A673 (cell line): ENCODE measurements around the gene SPATA21.
"Not testable (repeated sequence)": the region's sequence is repeated elsewhere in the genome, so short reads cannot be mapped to it uniquely, and the experiment has no call there.

Experiments
- CTCF ChIP-seq: fragments of 300-800, 200-600 bp; sonication (generic); conservative IDR thresholded peaks from 2 replicates; pipeline ENCODE4 v1.5.1; 2017; ENCODE audit warnings: low read depth, mild to moderate bottlenecking, antibody characterized with exemption, low read length, moderate library complexity, mixed read lengths
- EZH2 ChIP-seq: fragments of 200-600 bp; sonication (generic); IDR thresholded peaks from 2 replicates; pipeline ENCODE4 v1.6.1; 2017; ENCODE audit warnings: borderline replicate concordance, low read depth, mild to moderate bottlenecking, mixed read lengths, antibody characterized with exemption, low read length; ENCODE audit not compliant: poor library complexity, severe bottlenecking

GRCh38 chr1:16456151-16456550, 18.9 kb upstream of the SPATA21 start:
- not testable (repeated sequence) for TF ChIP-seq CTCF, EZH2
